Right ventricle myocardium superior (tissue), 1 donor: ENCODE data around the gene ZNF503. TPM values are rescaled to one million over a fixed set of nuclear protein-coding genes. Genes with fewer than 3 reads are reported as not detected.
"Not testable (repeated sequence)": the region's sequence is repeated elsewhere in the genome, so short reads cannot be mapped to it uniquely, and the experiment has no call there.

Experiments
- ATAC-seq: fragments of 200-7000 bp; cut with Tn5 transposase; one replicate; pipeline ENCODE4 v1.9.1; 2020; ENCODE audit warnings: mild to moderate bottlenecking; ENCODE audit not compliant: poor library complexity
- DNase-seq: peaks from one replicate; pipeline ENCODE4 v3.0.0-alpha.2; 2020
- intact Hi-C: fragments of 100-400 bp; cut with DNase I; formaldehyde crosslinking; loops from one replicate; pipeline ENCODE4 v1.11.2; 2022
- total RNA-seq: library from RNA; stranded (reverse); fragmentation: NEBNext Ultra II Directional; extraction: Animal tissue kit (Norgen Biotek cat#: 25700); gene quantifications from one replicate; pipeline ENCODE4 v1.2.1, GENCODE V29; 2021
- donor health status: DM: no; HTN: yes; CAD: no; lungs with severe emphysema.

ZNF503 gene
- total RNA-seq, 1 donor from 2014 or later: 6.8 TPM

DNA sequence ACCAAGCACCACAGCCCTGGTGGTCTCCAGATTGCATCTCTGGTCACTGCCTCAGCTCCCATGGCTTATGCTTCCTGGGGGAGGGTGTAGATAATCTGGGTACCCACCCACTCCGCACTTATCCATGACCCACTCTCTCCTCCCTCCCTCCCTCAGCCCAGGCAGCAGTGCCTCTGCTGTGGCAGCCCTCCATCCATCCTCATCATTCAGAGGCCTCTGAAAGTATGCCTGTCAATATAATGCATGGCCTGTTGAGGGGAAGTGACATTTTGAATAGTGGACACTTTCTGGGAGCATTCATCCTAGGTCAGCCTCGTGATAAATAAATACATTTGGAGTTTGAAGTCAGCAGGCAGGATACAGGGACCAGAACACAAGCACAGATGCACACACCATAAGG, 23.2 kb downstream of the ZNF503 start:
- ATAC-seq: no peak
- intact Hi-C loops: no loop called here
- no peak for DNase-seq

DNA sequence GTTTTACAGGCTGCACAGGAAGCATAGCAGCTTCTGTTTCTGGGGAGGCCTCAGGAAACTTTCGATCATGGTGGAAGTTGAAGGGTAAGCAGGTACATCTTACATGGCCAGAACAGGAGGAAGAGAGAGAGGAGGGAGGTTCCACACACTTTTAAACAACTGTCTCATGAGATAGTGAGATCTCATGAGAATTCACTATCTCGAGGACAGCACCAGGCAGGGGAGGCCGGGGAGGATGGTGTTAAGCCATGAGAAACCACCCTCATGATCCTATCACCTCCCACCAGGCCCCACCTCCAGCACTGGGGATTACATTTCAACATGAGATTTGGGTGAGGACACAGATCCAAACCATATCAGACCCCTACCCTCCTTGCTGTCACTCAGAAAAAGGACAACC, 23.7 kb downstream of the ZNF503 start:
- ATAC-seq (no peak), DNase-seq (no peak)
- intact Hi-C loops: no loop called here

DNA sequence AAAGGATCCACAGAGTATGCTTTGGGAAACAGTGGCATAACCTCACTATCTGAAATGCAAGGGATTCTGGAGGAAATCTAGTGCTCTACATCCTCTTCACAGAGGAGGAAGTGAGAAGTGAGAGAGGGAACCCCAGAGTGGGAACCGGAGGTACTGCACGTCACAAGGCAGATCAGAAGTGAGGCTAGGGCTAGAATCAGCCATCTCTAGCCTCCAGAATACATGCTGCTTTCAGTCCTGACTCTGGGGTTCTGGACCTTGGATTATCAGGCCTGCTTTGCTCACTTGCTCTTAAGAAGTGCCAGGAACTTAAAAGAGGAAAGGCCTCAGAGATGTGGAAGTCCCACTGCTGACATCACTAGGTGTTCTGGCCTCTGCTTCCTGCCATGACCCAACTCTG, 25.7 kb downstream of the ZNF503 start:
- intact Hi-C loops: no loop called here
- DNase-seq: no peak
- peak; percentile 53 for ATAC-seq

DNA sequence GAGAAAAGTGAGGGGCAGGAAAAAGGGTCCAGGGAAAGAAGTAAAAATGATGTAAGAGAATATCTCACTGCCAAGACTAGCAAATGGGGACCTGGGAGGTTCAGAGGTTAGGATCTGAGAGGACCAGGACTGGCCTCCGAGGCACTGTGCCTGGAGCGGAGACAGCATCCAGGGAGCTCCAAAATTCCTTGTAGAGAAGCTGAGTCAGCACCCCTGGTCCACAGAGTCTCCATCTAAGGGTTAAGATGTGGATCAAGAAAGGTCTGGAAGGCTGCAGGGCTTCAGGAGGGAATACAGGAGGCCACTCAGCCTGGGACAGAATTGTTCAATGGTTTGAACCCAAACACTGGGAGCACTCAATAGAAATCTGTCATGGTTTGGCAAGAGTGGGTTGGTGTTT, 30.6 kb downstream of the ZNF503 start:
- intact Hi-C loops: no loop called here
- no peak for DNase-seq
- no peak for ATAC-seq

DNA sequence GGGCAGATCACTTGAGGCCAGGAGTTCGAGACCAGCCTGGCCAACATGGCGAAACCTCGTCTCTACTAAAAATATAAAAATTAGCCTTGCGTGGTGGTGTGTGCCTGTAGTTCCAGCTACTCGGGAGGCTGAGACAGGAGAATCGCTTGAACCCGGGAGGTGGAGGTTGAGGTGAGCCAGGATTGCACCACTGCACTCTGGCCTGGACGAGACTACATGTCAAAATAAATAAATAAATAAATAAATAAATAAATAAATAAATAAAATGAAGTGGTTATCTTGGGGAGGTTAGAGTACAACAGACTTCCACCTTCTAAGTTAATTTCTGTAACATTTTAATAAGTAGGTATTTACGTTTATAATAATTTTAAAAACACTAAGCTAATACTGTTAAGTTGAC, 31.7 kb downstream of the ZNF503 start:
- ATAC-seq, DNase-seq, intact Hi-C loops: not testable (repeated sequence)

DNA sequence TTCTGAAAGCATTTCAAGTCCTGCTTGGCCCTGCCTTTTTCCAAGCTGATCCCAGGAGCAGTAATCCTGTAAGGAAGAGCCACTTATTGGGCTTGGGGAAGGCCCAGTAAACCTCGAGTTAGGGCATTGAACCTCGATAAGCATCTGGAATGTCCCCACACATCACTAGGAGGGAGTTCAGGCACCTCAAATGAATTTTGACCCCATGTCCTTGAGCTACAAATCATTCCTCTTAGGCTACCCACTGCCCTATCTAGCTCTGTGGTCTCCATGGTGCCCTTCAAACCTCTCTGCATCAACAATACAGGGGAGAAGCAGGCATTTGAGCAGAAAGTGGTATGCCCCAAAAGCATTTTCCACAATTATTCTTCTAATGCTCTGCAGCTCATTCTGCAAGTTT, 33.7 kb downstream of the ZNF503 start:
- DNase-seq (no peak), ATAC-seq (no peak)
- intact Hi-C loops: no loop called here

DNA sequence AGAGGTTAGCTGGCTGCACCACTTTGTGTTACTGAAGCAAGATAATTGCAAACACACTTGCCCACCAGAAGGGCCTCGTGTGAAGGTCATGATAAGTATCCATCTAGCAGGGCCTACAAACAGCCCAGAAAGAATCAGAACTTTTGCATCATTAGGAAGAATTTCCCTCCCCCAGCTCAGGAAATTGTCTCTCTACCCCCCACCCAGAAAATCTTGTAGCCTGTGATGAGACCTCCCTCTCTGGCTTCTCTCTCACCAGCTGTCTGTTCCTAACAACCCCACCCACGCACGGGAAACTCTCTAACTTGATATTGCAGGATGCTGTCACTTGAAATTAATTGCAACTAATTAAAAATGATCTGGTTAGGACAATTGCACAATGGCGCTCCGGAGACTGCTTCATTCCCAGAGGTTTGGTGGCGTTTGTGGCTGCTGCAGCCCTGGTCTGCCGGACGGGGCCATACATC, 34.5 kb downstream of the ZNF503 start:
- ATAC-seq: no peak

DNA sequence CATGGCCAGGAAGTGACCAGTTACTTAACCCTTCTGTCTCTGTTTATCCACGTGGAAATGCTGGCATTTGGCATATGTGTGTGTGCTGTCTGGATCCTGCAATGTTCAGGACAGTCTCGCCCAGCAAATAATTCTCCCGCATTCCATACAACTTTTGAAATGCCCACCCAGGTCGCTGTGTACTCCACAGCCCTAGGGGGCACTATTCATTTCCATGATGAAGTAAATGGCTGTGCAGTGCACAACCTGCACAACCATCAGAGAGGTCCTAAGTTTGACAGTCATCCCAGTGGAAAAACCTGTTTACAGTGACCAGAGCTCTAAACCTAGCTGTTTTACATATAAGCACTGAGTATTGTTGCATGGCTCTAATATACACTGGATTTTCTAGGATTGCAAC, 38.1 kb downstream of the ZNF503 start:
- intact Hi-C loops: no loop called here

More for the DNA sequence above, 34.5 kb downstream of the ZNF503 start:
- DNase-seq: no peak
- intact Hi-C loops: no loop called here

DNA sequence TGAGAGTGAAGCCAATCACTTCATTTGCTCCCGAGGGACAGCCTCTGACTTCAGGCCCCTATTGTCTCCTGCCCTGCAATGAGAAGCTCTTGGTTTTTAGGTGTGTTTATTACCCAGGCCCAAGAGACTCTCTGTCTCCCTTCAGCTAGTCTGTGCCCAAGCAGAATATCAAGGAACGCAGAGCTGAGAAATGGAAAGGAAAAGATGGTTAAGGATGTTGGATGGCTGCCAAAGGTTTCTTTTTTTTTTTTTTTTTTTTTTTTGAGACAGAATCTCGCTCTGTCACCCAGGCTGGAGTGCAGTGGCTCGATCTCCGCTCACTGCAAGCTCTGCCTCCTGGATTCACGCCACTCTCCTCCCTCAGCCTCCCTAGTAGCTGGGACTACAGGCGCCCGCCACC, 41.7 kb downstream of the ZNF503 start:
- DNase-seq, ATAC-seq, intact Hi-C loops: not testable (repeated sequence)

More for the DNA sequence above, 38.1 kb downstream of the ZNF503 start:
- DNase-seq: no peak
- no peak for ATAC-seq

DNA sequence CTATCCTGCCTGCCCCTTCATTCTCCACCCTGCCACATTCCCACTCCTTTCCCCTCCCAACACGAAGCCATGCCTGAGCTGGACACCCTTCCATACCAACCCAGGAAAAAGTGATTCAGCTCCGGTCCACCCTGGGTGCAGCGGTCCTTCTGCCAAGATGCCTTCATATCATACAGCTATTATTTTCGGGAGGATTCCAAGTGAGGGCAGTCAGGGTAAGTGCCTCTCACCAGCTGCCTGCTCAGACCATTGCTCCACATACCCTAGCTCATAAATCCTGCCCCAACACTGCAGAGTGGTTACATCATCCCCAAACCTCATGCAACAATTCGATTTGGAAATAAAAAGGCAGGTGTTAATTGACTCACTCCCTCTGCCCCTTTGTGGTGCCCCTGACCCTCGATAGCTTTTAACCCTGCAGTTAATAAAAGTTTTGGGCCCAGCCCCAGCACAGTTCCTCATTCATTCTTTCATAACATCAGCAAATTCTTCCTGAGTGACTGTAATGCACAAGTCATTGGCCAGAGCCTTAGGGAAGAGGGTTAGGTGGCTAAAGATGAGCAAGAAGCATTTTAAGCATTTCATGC, 42.6 kb downstream of the ZNF503 start:
- ATAC-seq (no peak), DNase-seq (no peak)
- intact Hi-C loops: no loop called here

DNA sequence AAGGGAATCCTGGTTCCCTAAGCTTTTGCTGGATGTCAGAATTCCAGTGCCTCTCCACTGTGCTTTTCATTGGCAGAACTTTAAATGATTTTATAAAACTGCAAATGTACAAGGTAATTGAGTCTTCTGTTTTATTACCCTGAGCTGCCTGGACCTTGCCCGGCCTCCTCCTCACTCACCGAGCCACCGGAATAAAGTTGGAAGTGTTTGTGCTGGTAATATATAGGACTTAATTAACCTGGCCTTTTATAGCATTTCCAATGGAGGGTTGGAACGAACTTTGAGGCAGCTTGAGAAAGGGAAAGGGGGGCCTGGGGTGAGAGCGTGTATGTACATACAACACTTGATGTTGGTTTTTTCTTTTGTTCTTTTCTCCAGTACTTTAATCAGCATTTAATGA, 43.4 kb downstream of the ZNF503 start:
- DNase-seq: no peak
- intact Hi-C loops: no loop called here
- no peak for ATAC-seq

DNA sequence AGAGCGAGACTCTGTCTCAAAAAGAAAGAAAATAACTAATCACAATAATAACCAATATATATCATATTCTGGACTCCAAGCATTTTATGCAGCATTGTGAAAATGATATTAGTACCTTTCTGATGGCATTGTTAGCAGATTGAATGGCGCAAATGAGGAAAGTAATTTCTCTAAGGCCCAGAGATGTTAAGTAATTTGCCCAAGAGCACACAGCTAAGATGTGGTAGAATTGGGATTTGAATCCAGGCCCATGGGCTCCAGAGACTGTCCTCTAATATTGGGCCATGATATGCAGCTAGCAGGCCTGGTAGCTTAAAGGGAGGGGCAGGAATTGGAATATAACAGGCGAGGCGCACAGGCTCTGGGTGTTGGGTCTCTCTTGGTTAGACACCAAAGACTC, 44.1 kb downstream of the ZNF503 start:
- ATAC-seq: no peak
- intact Hi-C loops: no loop called here
- no peak for DNase-seq

DNA sequence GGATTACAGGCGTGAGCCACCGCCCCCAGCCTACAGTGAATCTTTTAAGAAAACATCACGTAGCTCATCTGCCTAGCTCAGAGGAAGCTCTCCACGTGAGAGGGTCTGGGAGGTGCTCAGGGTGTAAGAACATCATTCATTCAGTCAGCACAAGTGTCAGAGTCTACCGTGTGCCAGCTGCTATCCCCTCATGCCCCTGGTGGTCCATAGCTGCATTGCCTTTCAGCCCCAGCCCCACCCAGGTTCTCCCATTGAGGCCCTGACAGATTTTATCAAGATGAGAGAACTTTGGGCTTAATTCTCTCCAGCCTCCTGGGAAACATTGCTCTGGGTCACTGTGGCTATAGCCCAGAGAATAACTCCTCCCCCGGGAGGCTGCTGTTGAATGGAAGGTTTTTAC, 45.1 kb downstream of the ZNF503 start:
- no peak for DNase-seq
- intact Hi-C loops: no loop called here
- ATAC-seq: no peak

DNA sequence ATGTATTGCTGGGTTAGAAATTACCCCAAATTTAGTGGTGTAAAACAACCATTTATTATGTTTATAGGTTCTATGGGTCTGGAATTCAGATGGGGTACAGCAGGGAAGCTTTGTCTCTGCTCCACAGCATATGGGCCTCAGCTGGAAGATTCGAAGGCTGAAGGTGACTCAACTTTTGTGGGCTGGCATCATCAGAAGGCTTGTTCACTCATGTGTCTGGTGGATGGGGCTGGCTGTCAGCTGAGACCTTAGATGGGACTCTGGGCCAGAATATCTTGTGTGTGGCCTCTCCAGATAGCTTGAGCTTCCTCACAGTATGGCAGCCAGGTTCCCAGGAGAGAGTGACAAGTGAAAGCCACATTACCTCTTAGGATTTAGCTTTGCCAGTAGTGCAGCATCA, 45.9 kb downstream of the ZNF503 start:
- intact Hi-C loops: no loop called here
- DNase-seq (no peak), ATAC-seq (no peak)

DNA sequence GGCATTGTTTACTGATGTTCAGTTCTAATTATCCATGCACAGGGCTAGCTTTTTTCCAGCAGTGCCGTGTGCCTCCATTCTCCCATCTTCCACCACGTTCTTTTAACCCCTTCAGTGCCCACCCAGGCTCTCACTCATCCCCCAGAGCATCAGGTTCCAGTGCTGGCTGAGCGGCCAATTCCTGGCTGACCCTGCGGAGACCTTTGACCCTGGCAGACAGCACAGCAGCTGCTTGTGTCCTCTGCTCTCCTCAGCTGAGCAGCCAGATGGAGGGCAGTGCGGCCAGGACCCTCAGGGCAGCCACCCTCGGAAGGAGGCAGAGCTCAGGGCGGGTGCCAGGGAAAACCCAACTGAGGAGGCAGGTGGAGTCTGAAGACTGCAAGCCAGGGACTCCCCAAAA, 48.4 kb downstream of the ZNF503 start:
- intact Hi-C loops: no loop called here
- ATAC-seq: no peak
- no peak for DNase-seq

DNA sequence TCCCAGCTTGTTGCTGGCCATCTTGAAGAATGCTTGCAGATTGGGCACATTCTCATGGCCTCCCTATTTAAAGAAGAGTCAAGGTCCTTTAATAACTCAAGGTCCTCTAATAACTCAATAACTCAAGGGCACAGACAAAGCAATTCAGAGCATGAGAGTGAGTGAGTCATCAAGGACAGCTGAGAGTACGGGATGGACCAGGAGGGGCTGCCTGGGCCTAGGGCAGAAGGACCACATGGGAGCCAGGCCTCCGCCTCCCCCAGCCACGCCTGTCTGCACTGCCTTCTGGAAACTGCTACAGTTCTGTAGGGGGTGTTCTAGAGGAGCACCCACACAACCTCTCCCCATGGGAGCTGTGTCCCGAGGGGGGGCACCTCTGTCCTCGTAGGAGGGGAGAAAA, 48.9 kb downstream of the ZNF503 start:
- intact Hi-C loops: no loop called here
- DNase-seq (no peak), ATAC-seq (no peak)

DNA sequence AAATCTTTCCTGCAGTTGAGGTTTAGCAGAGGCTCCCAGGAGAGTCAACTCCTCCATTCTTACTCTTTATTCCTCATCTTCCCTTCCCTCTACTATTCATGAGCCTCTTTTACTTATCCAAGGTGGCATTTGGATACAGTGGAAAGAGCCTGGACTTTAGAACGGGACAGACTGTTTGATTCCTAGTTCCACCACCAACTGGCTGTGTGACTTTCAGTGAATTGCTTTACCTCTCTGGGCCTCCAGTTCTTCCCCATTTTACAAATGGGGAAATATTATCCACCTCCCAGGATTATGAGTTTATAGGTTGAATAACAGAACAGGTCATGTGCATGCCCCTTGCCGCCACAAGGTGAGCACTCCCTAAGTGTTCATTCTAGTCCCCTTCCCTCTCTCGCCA, 49.9 kb downstream of the ZNF503 start:
- ATAC-seq: no peak
- intact Hi-C loops: no loop called here
- DNase-seq: no peak

DNA sequence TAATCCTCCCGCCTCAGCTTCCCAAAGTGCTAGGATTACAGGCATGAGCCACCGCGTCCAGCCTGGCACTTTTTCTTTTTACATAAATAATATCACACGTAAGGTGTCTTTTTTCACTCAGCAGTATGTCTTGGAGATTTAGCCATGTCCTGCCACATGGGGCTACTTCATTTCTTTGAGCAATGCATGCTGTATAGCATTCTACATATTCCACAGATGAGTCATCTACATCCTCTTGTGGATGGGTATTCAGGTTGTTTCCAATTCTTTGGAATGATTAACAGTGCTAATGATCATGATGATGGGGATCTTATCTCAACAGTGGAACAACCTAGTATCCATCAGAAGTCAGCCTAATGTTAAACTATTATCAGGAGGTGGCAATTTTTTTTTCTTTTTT, 50.8 kb downstream of the ZNF503 start:
- no peak for DNase-seq
- no peak for ATAC-seq
- intact Hi-C loops: no loop called here
